Keratinocyte (primary cell): Measurements from ENCODE around the gene AOPEP. TPM values are rescaled to one million over a fixed set of nuclear protein-coding genes. Genes with fewer than 3 reads are reported as not detected.
A peak's percentile ranks its signal among the peaks of the same experiment; 100 is the strongest.

ENCODE experiments used
- DNase-seq: peaks from one replicate; pipeline ENCODE4 v3.0.0-alpha.2; 2011; ENCODE audit warnings: low read depth, missing footprints, low spot score
- FAIRE-seq: peaks from 2 replicates; lab custom pipeline; 2011; peaks lifted over from hg19 to GRCh38; lab: Jason Lieb, UNC
- H2AFZ ChIP-seq: 2 replicates; pipeline ENCODE4 v1.6.0; 2012; ENCODE audit warnings: low read length, control low read depth, inconsistent platforms; ENCODE audit not compliant: control insufficient read depth
- H3K27ac ChIP-seq: 2 replicates; pipeline ENCODE4 v1.5.1; 2011; ENCODE audit warnings: low read length; ENCODE audit not compliant: control insufficient read depth, insufficient read depth
- H3K27me3 ChIP-seq: 3 replicates; pipeline ENCODE4 v1.6.0; 2011; ENCODE audit warnings: low read length; ENCODE audit not compliant: control insufficient read depth, insufficient read depth; ENCODE audit errors: extremely low read depth
- H3K36me3 ChIP-seq, 2 experiments: 2 replicates in 1 of 2; 3 replicates in 1 of 2; pipeline ENCODE4 v1.5.1; 2011; ENCODE audit warnings: low read length in 2 of 2, mild to moderate bottlenecking in 1 of 2; ENCODE audit not compliant: control insufficient read depth in 2 of 2, insufficient read depth in 2 of 2; ENCODE audit errors: extremely low read depth in 1 of 2
- H3K4me1 ChIP-seq: 3 replicates; pipeline ENCODE4 v1.5.1; 2011; ENCODE audit warnings: low read length; ENCODE audit not compliant: control insufficient read depth, insufficient read depth; ENCODE audit errors: extremely low read depth
- H3K4me2 ChIP-seq: 3 replicates; pipeline ENCODE4 v1.6.0; 2011; ENCODE audit warnings: low read depth, low read length; ENCODE audit not compliant: control insufficient read depth, insufficient read depth; ENCODE audit errors: extremely low read depth
- H3K4me3 ChIP-seq, 3 experiments: fragments of 200-600 bp in 1 of 3; sonication (generic) in 1 of 3; 2 replicates in 2 of 3; 3 replicates in 1 of 3; pipeline ENCODE4 v1.5.1; 2011 to 2016; ENCODE audit warnings: low read length in 3 of 3, mild to moderate bottlenecking in 3 of 3, control low read depth in 2 of 3, inconsistent platforms in 1 of 3, low read depth in 1 of 3, mixed read lengths in 1 of 3, mixed run types in 1 of 3, moderate library complexity in 1 of 3; ENCODE audit not compliant: control insufficient read depth in 2 of 3, insufficient read depth in 2 of 3; ENCODE audit errors: extremely low read depth in 1 of 3
- H3K79me2 ChIP-seq: 2 replicates; pipeline ENCODE4 v1.6.0; 2012; ENCODE audit warnings: low read length; ENCODE audit not compliant: control insufficient read depth, insufficient read depth
- H3K9ac ChIP-seq: 3 replicates; pipeline ENCODE4 v1.6.0; 2011; ENCODE audit warnings: low read length; ENCODE audit not compliant: control insufficient read depth, insufficient read depth; ENCODE audit errors: extremely low read depth
- H3K9me1 ChIP-seq: 3 replicates; pipeline ENCODE4 v1.6.0; 2011; ENCODE audit warnings: low read length; ENCODE audit not compliant: control insufficient read depth, insufficient read depth; ENCODE audit errors: extremely low read depth
- H3K9me3 ChIP-seq: 2 replicates; pipeline ENCODE4 v1.5.1; 2012; ENCODE audit warnings: low read depth, low read length; ENCODE audit not compliant: control insufficient read depth
- H4K20me1 ChIP-seq: 3 replicates; pipeline ENCODE4 v1.6.0; 2011; ENCODE audit warnings: low read length; ENCODE audit not compliant: control insufficient read depth, insufficient read depth; ENCODE audit errors: extremely low read depth
- EZH2 ChIP-seq: IDR thresholded peaks from one replicate; pipeline ENCODE4 v1.6.1; 2012; ENCODE audit warnings: inconsistent platforms, mild to moderate bottlenecking, low read length, moderate library complexity
- dilution Hi-C: fragments of 300-500 bp; cut with MboI; formaldehyde crosslinking; loops from one replicate; pipeline ENCODE4 v1.7.0; 2020; ENCODE audit warnings: low sequenced_read_pairs; ENCODE audit not compliant: extremely low pct_ligation_motif_present
- polyA plus RNA-seq, 5 experiments: library from polyadenylated mRNA; depleted of rRNA in 3 of 5; stranded (reverse) in 3 of 5; stranded (forward) in 1 of 5; unstranded in 1 of 5; fragments of >200 nt; gene quantifications; 1 replicate in 1 of 5; 2 replicates in 3 of 5; 3 replicates in 1 of 5; pipeline versions ENCODE4 v1.2.1 to v1.2.3, GENCODE V29; 2011 to 2012; ENCODE audit warnings: missing spikeins in 2 of 5, low read depth in 1 of 5, low replicate concordance in 1 of 5
- TF ChIP-seq, protein P1 (sequence below), 3 experiments: IDR thresholded peaks in 1 of 3; conservative IDR thresholded peaks in 1 of 3; optimal IDR thresholded peaks in 1 of 3; 2 replicates in 2 of 3; 3 replicates in 1 of 3; pipeline versions ENCODE3 to v1.5.1; 2011; ENCODE audit warnings: low read length in 3 of 3, mild to moderate bottlenecking in 3 of 3, moderate library complexity in 2 of 3, control low read depth in 1 of 3, inconsistent platforms in 1 of 3; ENCODE audit not compliant: insufficient read depth in 2 of 3; ENCODE audit errors: extremely low read depth in 1 of 3

AOPEP gene
- polyA plus RNA-seq, 1 donor (not counting 4 experiments of a cell fraction or from before 2014, with no cell fraction given) = 27.0 TPM

GRCh38 chr9:95007226-95007869, 280.8 kb downstream of the AOPEP start:
- H3K79me2 ChIP-seq = peaks cover 59% of the 10 kb centered on the region
- H4K20me1 ChIP-seq = no peaks in the 10 kb centered on the region
- peaks cover 43% of the 10 kb centered on the region for H3K4me1 ChIP-seq
- peak overlapping the region; percentile 95 for H3K27ac ChIP-seq
- DNase-seq = no peak
- H3K9me1 ChIP-seq = no peaks in the 10 kb centered on the region
- peak; percentile 53 for FAIRE-seq
- H2AFZ ChIP-seq = no peak overlapping the region
- peak overlapping the region; percentile 77 to 90 (median 87) for H3K4me3 ChIP-seq
- dilution Hi-C loops = no loop called here
- H3K9ac ChIP-seq = peak overlapping the region; percentile 98
- H3K36me3 ChIP-seq = peaks cover 0 to 16% of the 10 kb centered on the region in 2 experiments
- no peaks in the 10 kb centered on the region for H3K27me3 ChIP-seq
- H3K9me3 ChIP-seq = no peaks in the 10 kb centered on the region
- TF ChIP-seq, protein P1, sequence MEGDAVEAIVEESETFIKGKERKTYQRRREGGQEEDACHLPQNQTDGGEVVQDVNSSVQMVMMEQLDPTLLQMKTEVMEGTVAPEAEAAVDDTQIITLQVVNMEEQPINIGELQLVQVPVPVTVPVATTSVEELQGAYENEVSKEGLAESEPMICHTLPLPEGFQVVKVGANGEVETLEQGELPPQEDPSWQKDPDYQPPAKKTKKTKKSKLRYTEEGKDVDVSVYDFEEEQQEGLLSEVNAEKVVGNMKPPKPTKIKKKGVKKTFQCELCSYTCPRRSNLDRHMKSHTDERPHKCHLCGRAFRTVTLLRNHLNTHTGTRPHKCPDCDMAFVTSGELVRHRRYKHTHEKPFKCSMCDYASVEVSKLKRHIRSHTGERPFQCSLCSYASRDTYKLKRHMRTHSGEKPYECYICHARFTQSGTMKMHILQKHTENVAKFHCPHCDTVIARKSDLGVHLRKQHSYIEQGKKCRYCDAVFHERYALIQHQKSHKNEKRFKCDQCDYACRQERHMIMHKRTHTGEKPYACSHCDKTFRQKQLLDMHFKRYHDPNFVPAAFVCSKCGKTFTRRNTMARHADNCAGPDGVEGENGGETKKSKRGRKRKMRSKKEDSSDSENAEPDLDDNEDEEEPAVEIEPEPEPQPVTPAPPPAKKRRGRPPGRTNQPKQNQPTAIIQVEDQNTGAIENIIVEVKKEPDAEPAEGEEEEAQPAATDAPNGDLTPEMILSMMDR (optimal IDR thresholded peaks at IDR 0.05 in 1 of 3, IDR thresholded peaks at IDR 0.05 in 1 of 3, conservative IDR thresholded peaks at IDR 0.05 in 1 of 3; ENCODE audit: extremely low read depth in 1 of 3, insufficient read depth in 2 of 3, low read length in 3 of 3) = no peak
- TF ChIP-seq EZH2 = no peak
- H3K4me2 ChIP-seq = peak overlapping the region; percentile 77

DNA sequence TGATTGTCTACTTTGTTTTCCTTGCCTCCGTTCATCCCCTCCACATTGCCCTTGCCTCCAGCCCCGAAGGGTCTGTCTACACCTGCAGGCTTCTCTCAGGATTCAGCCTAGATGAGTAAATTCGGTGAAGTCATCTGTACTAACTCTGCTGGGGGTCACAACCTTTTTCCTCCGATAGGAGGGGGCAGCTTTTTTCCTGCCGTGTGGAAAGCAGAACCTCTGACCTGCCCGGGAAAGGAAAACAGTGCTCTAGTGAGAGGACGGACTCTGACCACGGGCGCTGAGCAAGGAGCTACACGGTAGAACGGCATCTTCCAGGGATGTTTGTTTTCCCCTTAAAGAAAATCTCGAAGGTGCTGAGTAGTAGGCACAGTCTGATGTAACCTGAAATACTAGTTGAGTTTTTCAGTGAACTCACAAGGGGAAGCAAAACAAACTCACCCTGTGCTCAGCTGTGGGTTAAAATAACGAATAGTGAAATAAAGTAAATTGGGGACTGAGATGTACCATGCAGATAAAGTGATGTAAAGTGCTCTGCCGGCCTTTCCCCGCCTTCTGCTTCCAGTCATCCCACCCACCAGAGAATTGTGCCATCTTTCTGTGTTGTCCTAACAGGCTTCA, 281.8 kb downstream of the AOPEP start:
- Histone ChIP-seq H3K9me3 (no peaks in the 10 kb centered on the region), H3K9me1 (no peaks in the 10 kb centered on the region), H4K20me1 (no peaks in the 10 kb centered on the region), H3K4me1 (peaks cover 45% of the 10 kb centered on the region), H2AFZ (no peak overlapping the region), H3K4me2 (peak overlapping the region; percentile 77), H3K36me3 (peaks cover 0 to 16% of the 10 kb centered on the region in 2 experiments), H3K4me3 (peak overlapping the region; percentile 77 to 90 (median 87)), H3K27me3 (no peaks in the 10 kb centered on the region), H3K27ac (peak overlapping the region; percentile 95), H3K9ac (peak overlapping the region; percentile 98), H3K79me2 (peaks cover 64% of the 10 kb centered on the region)
- dilution Hi-C loops = no loop called here
- FAIRE-seq = peak; percentile 73
- DNase-seq = no peak
- no peak for TF ChIP-seq EZH2
- TF ChIP-seq, protein P1 (optimal IDR thresholded peaks at IDR 0.05 in 1 of 3, IDR thresholded peaks at IDR 0.05 in 1 of 3, conservative IDR thresholded peaks at IDR 0.05 in 1 of 3; ENCODE audit: extremely low read depth in 1 of 3, insufficient read depth in 2 of 3, low read length in 3 of 3) = no peak
